Measurements from ENCODE around the gene IGF2BP2.

Gene IGF2BP2

GRCh38 chr3:185594073-185594472, 230.8 kb downstream of the IGF2BP2 start:
- no peak for TF ChIP-seq CTCF (IDR thresholded peaks at IDR 0.05; ENCODE audit: extremely low read depth, insufficient read depth, missing control alignments)
- no peak for DNase-seq (ENCODE audit: low spot score)
- in situ Hi-C loops (cut with MboI; ENCODE audit: low pct_unique_long_range_greater_than_20kb, low sequenced_read_pairs, unreplicated experiment) = no loop called here

Data from GM13977 (cell line).